Measurements from ENCODE around the gene ELANE. TPM values are rescaled to one million over a fixed set of nuclear protein-coding genes. Genes with fewer than 3 reads are reported as not detected.
"Not testable (repeated sequence)": the region's sequence is repeated elsewhere in the genome, so short reads cannot be mapped to it uniquely, and the experiment has no call there.

Gene ELANE
- total RNA-seq, 2 donors from 2014 or later, result 0.41 TPM; not detected in 1

GRCh38 chr19:814152-815078 lies 37.7 kb upstream of the ELANE start:
- ATAC-seq (ENCODE audit: insufficient number of reproducible peaks, low FRiP score, low read depth), result no peak
- no peaks in the 10 kb centered on the region for H3K4me1 ChIP-seq (ENCODE audit: control insufficient read depth in 1 of 2, low read depth in 2 of 2)
- H3K4me3 ChIP-seq, result no peak overlapping the region
- peaks cover 28% of the 10 kb centered on the region for H3K36me3 ChIP-seq
- DNase-seq (ENCODE audit: low spot score), result no peak
- H3K9me3 ChIP-seq, result no peaks in the 10 kb centered on the region
- no peak overlapping the region for H3K27ac ChIP-seq
- H3K27me3 ChIP-seq (replicated peaks; ENCODE audit: insufficient read depth), result no peaks in the 10 kb centered on the region
- no peak for TF ChIP-seq CTCF (IDR thresholded peaks at IDR 0.05)

- no peak for TF ChIP-seq CTCF (IDR thresholded peaks at IDR 0.05)
- ATAC-seq (ENCODE audit: insufficient number of reproducible peaks, low FRiP score, low read depth), result no peak
Measured at GRCh38 chr19:815079-815774, 36.9 kb upstream of the ELANE start.

GRCh38 chr19:815775-816499 lies 36.2 kb upstream of the ELANE start:
- no peak for ATAC-seq (ENCODE audit: insufficient number of reproducible peaks, low FRiP score, low read depth)
- no peak for TF ChIP-seq CTCF (IDR thresholded peaks at IDR 0.05)
- Histone ChIP-seq H3K27me3 (replicated peaks; ENCODE audit: insufficient read depth) (no peaks in the 10 kb centered on the region), H3K4me1 (ENCODE audit: control insufficient read depth in 1 of 2, low read depth in 2 of 2) (no peaks in the 10 kb centered on the region), H3K27ac (no peak overlapping the region), H3K36me3 (peaks cover 13% of the 10 kb centered on the region), H3K9me3 (no peaks in the 10 kb centered on the region), H3K4me3 (no peak overlapping the region)
- DNase-seq (ENCODE audit: low spot score), result no peak

More at GRCh38 chr19:815079-815774, 36.9 kb upstream of the ELANE start:
- Histone ChIP-seq H3K36me3 (peaks cover 20% of the 10 kb centered on the region), H3K9me3 (no peaks in the 10 kb centered on the region), H3K4me3 (no peak overlapping the region), H3K27me3 (replicated peaks; ENCODE audit: insufficient read depth) (no peaks in the 10 kb centered on the region), H3K4me1 (ENCODE audit: control insufficient read depth in 1 of 2, low read depth in 2 of 2) (no peaks in the 10 kb centered on the region), H3K27ac (no peak overlapping the region)
- no peak for DNase-seq (ENCODE audit: low spot score)

GRCh38 chr19:816500-816857 lies 35.6 kb upstream of the ELANE start:
- peaks cover 2 to 3% of the 10 kb centered on the region in 2 donors for H3K4me1 ChIP-seq (ENCODE audit: control insufficient read depth in 1 of 2, low read depth in 2 of 2)
- H3K36me3 ChIP-seq, result peaks cover 8% of the 10 kb centered on the region
- TF ChIP-seq CTCF (IDR thresholded peaks at IDR 0.05), result no peak
- no peak for DNase-seq (ENCODE audit: low spot score)
- no peaks in the 10 kb centered on the region for H3K9me3 ChIP-seq
- peaks cover 3% of the 10 kb centered on the region for H3K27me3 ChIP-seq (replicated peaks; ENCODE audit: insufficient read depth)
- ATAC-seq (ENCODE audit: insufficient number of reproducible peaks, low FRiP score, low read depth), result no peak
- H3K27ac ChIP-seq, result no peak overlapping the region
- H3K4me3 ChIP-seq, result no peak overlapping the region

GRCh38 chr19:820212-820611 lies 31.9 kb upstream of the ELANE start:
- H3K4me3 ChIP-seq; DNase-seq (ENCODE audit: low spot score); H3K9me3 ChIP-seq; H3K36me3 ChIP-seq; H3K27ac ChIP-seq; H3K4me1 ChIP-seq (ENCODE audit: control insufficient read depth in 1 of 2, low read depth in 2 of 2); ATAC-seq (ENCODE audit: insufficient number of reproducible peaks, low FRiP score, low read depth): not testable (repeated sequence)
- peaks cover 12% of the 10 kb centered on the region for H3K27me3 ChIP-seq (replicated peaks; ENCODE audit: insufficient read depth)

Data from thoracic aorta (tissue), 2 donors.